Gastrocnemius medialis (tissue), 4 donors: Measurements from ENCODE around the gene BMP10.

ENCODE experiments used
- CTCF ChIP-seq, 5 experiments: fragments of 450-650 bp in 3 of 5; fragments of 200-600 bp in 2 of 5; sonication (generic) in 2 of 5; IDR thresholded peaks in 4 of 5; conservative IDR thresholded peaks in 1 of 5; 1 replicate in 4 of 5; 2 replicates in 1 of 5; pipeline ENCODE4 v1.5.1; 2016 to 2019; ENCODE audit warnings: antibody characterized with exemption in 5 of 5, mild to moderate bottlenecking in 3 of 5, moderate library complexity in 3 of 5
- POLR2A ChIP-seq, 2 donors: fragments of 450-650 bp; IDR thresholded peaks; one replicate each; pipeline ENCODE4 v1.6.1; 2017; ENCODE audit warnings: antibody characterized with exemption in 2 of 2, mild to moderate bottlenecking in 2 of 2, moderate library complexity in 2 of 2

- TF ChIP-seq CTCF (IDR thresholded peaks at IDR 0.05 in 4 of 5, conservative IDR thresholded peaks at IDR 0.05 in 1 of 5) (no peak), POLR2A (IDR thresholded peaks at IDR 0.05) (no peak)
These were observed 13.9 kb downstream of the BMP10 start for GRCh38 chr2:68857202-68857845.
